Measurements from ENCODE around the gene PLA2G4D. TPM values are rescaled to one million over a fixed set of nuclear protein-coding genes. Genes with fewer than 3 reads are reported as not detected.

PLA2G4D gene
- polyA plus RNA-seq, 1 of the 3 experiments (the other 2 are of a cell fraction) = not detected

DNA sequence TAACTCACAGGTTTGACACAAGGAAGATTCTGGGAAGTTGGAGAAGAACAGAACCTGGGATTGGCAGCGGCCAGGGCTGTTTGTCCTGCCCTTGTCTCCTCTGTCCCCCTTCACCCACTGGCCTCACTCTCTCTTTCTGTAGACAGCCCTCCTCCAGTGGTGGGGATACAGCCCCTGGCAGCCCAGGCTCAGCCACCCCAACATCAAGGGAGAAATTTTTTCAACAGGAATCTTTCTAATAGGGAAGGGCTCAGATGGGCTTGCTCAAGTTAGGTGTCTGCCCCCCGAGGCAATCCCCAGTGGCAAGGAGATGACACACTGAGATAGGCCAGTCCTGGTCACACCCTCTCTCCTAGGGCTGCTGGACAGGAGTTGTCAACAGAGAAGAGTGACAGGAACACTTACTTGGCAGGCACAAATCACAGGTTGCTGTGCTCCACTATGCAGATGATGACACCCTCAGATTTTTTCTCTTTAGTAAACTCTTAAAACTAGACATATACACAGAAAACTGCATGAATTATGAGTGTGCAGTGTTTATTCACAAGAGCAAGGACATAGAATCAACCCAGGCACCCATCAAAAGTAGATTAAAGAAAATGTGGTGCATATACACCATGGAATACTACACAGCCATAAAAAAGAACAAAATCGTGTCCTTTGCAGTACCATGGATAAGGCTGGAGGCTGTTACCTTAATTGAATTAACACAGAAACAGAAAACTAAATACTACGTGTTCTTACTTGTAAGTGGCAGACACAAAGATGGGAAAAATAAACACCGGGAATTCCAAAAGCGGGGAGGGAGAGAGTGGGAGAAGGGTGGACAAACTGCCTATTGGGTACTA is 36.3 kb downstream of the PLA2G4D start:
- POLR2A ChIA-PET = no interaction called here

More for the DNA sequence above, 36.3 kb downstream of the PLA2G4D start:
- no peak overlapping the region for H3K4me3 ChIP-seq (ENCODE audit: low read depth in 2 of 2, low read length in 1 of 2)
- H3K9me2 ChIP-seq = no peaks in the 10 kb centered on the region
- no peaks in the 10 kb centered on the region for H3K9me3 ChIP-seq
- H2AFZ ChIP-seq (ENCODE audit: low read depth) = no peak overlapping the region
- WGBS (ENCODE audit: low lambda C conversion rate) = 42% methylated on average over 6 of the region's 6 CpGs
- H3K36me3 ChIP-seq (replicated peaks in 1 of 2; ENCODE audit: control insufficient read depth in 1 of 2, insufficient read depth in 2 of 2, low read length in 1 of 2) = no peaks in the 10 kb centered on the region
- TF ChIP-seq, protein P1, sequence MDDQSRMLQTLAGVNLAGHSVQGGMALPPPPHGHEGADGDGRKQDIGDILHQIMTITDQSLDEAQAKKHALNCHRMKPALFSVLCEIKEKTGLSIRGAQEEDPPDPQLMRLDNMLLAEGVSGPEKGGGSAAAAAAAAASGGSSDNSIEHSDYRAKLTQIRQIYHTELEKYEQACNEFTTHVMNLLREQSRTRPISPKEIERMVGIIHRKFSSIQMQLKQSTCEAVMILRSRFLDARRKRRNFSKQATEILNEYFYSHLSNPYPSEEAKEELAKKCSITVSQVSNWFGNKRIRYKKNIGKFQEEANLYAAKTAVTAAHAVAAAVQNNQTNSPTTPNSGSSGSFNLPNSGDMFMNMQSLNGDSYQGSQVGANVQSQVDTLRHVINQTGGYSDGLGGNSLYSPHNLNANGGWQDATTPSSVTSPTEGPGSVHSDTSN (IDR thresholded peaks at IDR 0.05) = no peak
- TF ChIP-seq, protein P2, sequence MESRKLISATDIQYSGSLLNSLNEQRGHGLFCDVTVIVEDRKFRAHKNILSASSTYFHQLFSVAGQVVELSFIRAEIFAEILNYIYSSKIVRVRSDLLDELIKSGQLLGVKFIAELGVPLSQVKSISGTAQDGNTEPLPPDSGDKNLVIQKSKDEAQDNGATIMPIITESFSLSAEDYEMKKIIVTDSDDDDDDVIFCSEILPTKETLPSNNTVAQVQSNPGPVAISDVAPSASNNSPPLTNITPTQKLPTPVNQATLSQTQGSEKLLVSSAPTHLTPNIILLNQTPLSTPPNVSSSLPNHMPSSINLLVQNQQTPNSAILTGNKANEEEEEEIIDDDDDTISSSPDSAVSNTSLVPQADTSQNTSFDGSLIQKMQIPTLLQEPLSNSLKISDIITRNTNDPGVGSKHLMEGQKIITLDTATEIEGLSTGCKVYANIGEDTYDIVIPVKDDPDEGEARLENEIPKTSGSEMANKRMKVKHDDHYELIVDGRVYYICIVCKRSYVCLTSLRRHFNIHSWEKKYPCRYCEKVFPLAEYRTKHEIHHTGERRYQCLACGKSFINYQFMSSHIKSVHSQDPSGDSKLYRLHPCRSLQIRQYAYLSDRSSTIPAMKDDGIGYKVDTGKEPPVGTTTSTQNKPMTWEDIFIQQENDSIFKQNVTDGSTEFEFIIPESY (IDR thresholded peaks at IDR 0.05; ENCODE audit: borderline replicate concordance, low read depth) = no peak
- TF ChIP-seq, protein P3, sequence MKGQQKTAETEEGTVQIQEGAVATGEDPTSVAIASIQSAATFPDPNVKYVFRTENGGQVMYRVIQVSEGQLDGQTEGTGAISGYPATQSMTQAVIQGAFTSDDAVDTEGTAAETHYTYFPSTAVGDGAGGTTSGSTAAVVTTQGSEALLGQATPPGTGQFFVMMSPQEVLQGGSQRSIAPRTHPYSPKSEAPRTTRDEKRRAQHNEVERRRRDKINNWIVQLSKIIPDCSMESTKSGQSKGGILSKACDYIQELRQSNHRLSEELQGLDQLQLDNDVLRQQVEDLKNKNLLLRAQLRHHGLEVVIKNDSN (IDR thresholded peaks at IDR 0.05; ENCODE audit: borderline replicate concordance, low read depth) = no peak
- TF ChIP-seq CHD2 (IDR thresholded peaks at IDR 0.05; ENCODE audit: low read length, partially characterized antibody) = no peak
- TF ChIP-seq, protein P4, sequence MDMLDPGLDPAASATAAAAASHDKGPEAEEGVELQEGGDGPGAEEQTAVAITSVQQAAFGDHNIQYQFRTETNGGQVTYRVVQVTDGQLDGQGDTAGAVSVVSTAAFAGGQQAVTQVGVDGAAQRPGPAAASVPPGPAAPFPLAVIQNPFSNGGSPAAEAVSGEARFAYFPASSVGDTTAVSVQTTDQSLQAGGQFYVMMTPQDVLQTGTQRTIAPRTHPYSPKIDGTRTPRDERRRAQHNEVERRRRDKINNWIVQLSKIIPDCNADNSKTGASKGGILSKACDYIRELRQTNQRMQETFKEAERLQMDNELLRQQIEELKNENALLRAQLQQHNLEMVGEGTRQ (IDR thresholded peaks at IDR 0.05; ENCODE audit: borderline replicate concordance, low read depth, low read length) = no peak
- no peak for TF ChIP-seq EP300 (IDR thresholded peaks at IDR 0.05; ENCODE audit: borderline replicate concordance in 1 of 2, low read depth in 1 of 2, low read length in 1 of 2)
- no peak for TF ChIP-seq NFIC (IDR thresholded peaks at IDR 0.05; ENCODE audit: borderline replicate concordance)
- TF ChIP-seq RAD21 (IDR thresholded peaks at IDR 0.05; ENCODE audit: low read length) = no peak
- no peak for TF ChIP-seq FOXM1 (IDR thresholded peaks at IDR 0.05; ENCODE audit: low read depth)
- no peak for TF ChIP-seq TCF12 (IDR thresholded peaks at IDR 0.05)
- TF ChIP-seq MEF2A (IDR thresholded peaks at IDR 0.05; ENCODE audit: borderline replicate concordance, low read depth) = no peak
- no peak for TF ChIP-seq NRF1 (IDR thresholded peaks at IDR 0.05; ENCODE audit: low read depth, low read length)
- TF ChIP-seq RXRA (IDR thresholded peaks at IDR 0.05; ENCODE audit: borderline replicate concordance, low read depth) = no peak
- no peak for TF ChIP-seq SIN3A (IDR thresholded peaks at IDR 0.05; ENCODE audit: borderline replicate concordance, low read depth, low read length)
- no peak for TF ChIP-seq JUND (IDR thresholded peaks at IDR 0.05)
- TF ChIP-seq, protein P5, sequence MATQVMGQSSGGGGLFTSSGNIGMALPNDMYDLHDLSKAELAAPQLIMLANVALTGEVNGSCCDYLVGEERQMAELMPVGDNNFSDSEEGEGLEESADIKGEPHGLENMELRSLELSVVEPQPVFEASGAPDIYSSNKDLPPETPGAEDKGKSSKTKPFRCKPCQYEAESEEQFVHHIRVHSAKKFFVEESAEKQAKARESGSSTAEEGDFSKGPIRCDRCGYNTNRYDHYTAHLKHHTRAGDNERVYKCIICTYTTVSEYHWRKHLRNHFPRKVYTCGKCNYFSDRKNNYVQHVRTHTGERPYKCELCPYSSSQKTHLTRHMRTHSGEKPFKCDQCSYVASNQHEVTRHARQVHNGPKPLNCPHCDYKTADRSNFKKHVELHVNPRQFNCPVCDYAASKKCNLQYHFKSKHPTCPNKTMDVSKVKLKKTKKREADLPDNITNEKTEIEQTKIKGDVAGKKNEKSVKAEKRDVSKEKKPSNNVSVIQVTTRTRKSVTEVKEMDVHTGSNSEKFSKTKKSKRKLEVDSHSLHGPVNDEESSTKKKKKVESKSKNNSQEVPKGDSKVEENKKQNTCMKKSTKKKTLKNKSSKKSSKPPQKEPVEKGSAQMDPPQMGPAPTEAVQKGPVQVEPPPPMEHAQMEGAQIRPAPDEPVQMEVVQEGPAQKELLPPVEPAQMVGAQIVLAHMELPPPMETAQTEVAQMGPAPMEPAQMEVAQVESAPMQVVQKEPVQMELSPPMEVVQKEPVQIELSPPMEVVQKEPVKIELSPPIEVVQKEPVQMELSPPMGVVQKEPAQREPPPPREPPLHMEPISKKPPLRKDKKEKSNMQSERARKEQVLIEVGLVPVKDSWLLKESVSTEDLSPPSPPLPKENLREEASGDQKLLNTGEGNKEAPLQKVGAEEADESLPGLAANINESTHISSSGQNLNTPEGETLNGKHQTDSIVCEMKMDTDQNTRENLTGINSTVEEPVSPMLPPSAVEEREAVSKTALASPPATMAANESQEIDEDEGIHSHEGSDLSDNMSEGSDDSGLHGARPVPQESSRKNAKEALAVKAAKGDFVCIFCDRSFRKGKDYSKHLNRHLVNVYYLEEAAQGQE (IDR thresholded peaks at IDR 0.05; ENCODE audit: low read depth, low read length) = no peak
- H3K27me3 ChIP-seq (ENCODE audit: insufficient read depth) = peaks cover 8% of the 10 kb centered on the region; the same call in 1 of the 2 replicates
- H3K4me2 ChIP-seq = no peak overlapping the region; the same call in 1 of the 2 replicates
- no peaks in the 10 kb centered on the region for H3K79me2 ChIP-seq (ENCODE audit: insufficient read depth)
- peaks cover 0 to 8% of the 10 kb centered on the region in 2 experiments; a peak in 2 of 4 replicates for H3K4me1 ChIP-seq (ENCODE audit: control insufficient read depth in 1 of 2, insufficient read depth in 2 of 2, low read depth in 1 of 2, low read length in 1 of 2)
- no peaks in the 10 kb centered on the region for H3F3A ChIP-seq (replicated peaks; ENCODE audit: insufficient read depth)
- CTCF ChIA-PET = interaction anchor here (0.6 to 17.2 kb wide), 35 partner anchors 8 to 118 kb away, joined by 3 to 293 read pairs (median 6); partner anchors contain the start of gene EHD4
- H3K27ac ChIP-seq (ENCODE audit: low read depth in 2 of 2, low read length in 1 of 2) = no peak overlapping the region
- no peaks in the 10 kb centered on the region for H4K20me1 ChIP-seq (ENCODE audit: insufficient read depth)
- DNase-seq = no peak
- no peak overlapping the region for H3K9ac ChIP-seq

All from SK-N-SH (cell line).